BLaER1 (cell line): ENCODE data around the gene ATP2B2.

Experiments
- H3K27ac ChIP-seq: shearing (Covaris generic); formaldehyde crosslinking; 2 replicates; pipeline ENCODE4 v1.8.1; 2022
- H3K27me3 ChIP-seq: shearing (Covaris generic); formaldehyde crosslinking; 2 replicates; pipeline ENCODE4 v1.8.1; 2022
- H3K36me3 ChIP-seq: shearing (Covaris generic); formaldehyde crosslinking; 2 replicates; pipeline ENCODE4 v1.8.1; 2022
- H3K4me1 ChIP-seq: shearing (Covaris generic); formaldehyde crosslinking; 2 replicates; pipeline ENCODE4 v1.8.1; 2022
- H3K4me2 ChIP-seq: shearing (Covaris generic); formaldehyde crosslinking; 2 replicates; pipeline ENCODE4 v1.8.1; 2022
- H3K4me3 ChIP-seq: shearing (Covaris generic); formaldehyde crosslinking; 2 replicates; pipeline ENCODE4 v1.8.1; 2022
- H3K9ac ChIP-seq: shearing (Covaris generic); formaldehyde crosslinking; 2 replicates; pipeline ENCODE4 v1.8.1; 2022
- H3K9me3 ChIP-seq: shearing (Covaris generic); formaldehyde crosslinking; 2 replicates; pipeline ENCODE4 v1.8.1; 2022
- H4K20me1 ChIP-seq: shearing (Covaris generic); formaldehyde crosslinking; 2 replicates; pipeline ENCODE4 v1.8.1; 2022
- Cebpa-rat ChIP-seq: shearing (Covaris generic); IDR thresholded peaks from 2 replicates; pipeline ENCODE4 v1.8.1; 2022

ATP2B2 gene

DNA sequence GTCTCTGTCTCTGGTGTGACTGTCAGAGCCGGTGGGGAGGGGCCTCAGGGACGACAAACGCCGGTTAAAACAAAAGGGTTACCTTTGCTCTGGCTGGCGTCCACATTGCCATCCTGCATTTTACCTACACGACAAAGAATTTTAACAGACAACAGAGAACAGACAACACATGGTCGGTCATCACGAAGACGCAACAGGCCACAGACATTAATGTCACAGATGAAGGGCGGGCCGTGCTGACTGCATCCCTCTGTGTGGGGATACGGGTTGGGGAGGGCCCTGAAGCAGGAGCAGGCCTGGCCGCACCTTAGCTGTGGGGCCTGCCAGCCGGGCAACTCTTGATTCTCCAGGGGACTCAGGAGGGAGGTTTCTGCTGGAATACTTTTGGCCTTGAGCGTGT, 126.2 kb downstream of the ATP2B2 start:
- no peak for TF ChIP-seq Cebpa-rat
- Histone ChIP-seq H3K4me1 (peaks cover 85% of the 10 kb centered on the region), H3K27me3 (no peaks in the 10 kb centered on the region), H3K27ac (peak overlapping the region; percentile 75), H3K4me3 (no peak overlapping the region), H4K20me1 (no peaks in the 10 kb centered on the region), H3K9ac (0 out of 2 replicates have a peak overlapping the region, but pooled peaks have one; percentile 10), H3K9me3 (no peaks in the 10 kb centered on the region), H3K4me2 (peak overlapping the region; percentile 85), H3K36me3 (0 out of 2 replicates have a peak, but pooled peaks cover 5% of the 10 kb centered on the region)

DNA sequence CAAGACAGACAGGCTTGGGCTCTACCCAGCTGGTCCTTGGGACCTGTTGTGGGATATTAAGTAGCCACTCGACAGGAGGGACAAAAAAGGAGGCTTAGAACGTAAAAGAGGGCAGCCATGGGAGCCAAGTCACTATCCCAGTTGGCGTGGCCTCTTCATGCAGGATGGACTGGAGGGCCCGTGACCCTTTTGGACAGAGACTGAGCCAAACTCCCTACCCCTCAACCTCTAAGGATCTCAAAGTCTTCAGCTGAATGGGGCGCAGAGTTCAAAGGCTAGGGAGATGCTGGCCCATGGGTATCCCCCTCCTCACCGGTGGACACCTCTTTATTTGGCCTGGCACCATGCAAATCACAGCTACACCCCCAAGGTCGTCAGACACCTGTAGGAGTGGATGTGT, 126.6 kb downstream of the ATP2B2 start:
- Histone ChIP-seq H3K27me3 (no peaks in the 10 kb centered on the region), H3K4me1 (peaks cover 85% of the 10 kb centered on the region)
- TF ChIP-seq Cebpa-rat, result no peak

DNA sequence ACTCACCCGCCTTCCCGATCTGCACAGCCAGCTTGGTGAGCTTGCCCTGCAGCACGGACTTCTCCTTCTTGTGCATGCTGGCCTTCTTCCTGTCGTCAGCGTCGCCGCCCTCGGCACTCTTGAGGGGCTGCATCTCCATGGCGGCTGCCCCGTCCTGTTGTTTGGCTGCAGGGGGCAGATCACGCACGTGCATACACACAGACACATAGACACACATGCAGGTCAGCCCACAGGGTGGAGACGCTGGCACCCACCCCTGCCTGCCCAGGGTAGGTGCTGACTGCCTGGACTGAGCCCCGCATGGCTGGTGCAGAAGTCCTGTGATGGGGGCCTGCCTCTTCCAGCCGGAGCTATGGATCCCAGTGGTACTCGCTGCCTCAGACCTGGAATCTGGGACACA, 127.1 kb downstream of the ATP2B2 start:
- no peak overlapping the region for H3K4me3 ChIP-seq
- H3K27ac ChIP-seq, result peak overlapping the region; percentile 75
- no peak overlapping the region for H3K9ac ChIP-seq
- peak overlapping the region; percentile 85 for H3K4me2 ChIP-seq
- H4K20me1 ChIP-seq, result no peaks in the 10 kb centered on the region
- no peaks in the 10 kb centered on the region for H3K9me3 ChIP-seq
- no peaks in the 10 kb centered on the region for H3K36me3 ChIP-seq
- H3K4me1 ChIP-seq, result peaks cover 84% of the 10 kb centered on the region
- H3K27me3 ChIP-seq, result no peaks in the 10 kb centered on the region
- no peak for TF ChIP-seq Cebpa-rat

More for the DNA sequence above, 126.6 kb downstream of the ATP2B2 start:
- no peaks in the 10 kb centered on the region for H3K9me3 ChIP-seq
- peak overlapping the region; percentile 75 for H3K27ac ChIP-seq
- no peaks in the 10 kb centered on the region for H4K20me1 ChIP-seq
- peak overlapping the region; percentile 85 for H3K4me2 ChIP-seq
- H3K36me3 ChIP-seq, result 0 out of 2 replicates have a peak, but pooled peaks cover 1% of the 10 kb centered on the region
- no peak overlapping the region for H3K4me3 ChIP-seq
- H3K9ac ChIP-seq, result no peak overlapping the region

DNA sequence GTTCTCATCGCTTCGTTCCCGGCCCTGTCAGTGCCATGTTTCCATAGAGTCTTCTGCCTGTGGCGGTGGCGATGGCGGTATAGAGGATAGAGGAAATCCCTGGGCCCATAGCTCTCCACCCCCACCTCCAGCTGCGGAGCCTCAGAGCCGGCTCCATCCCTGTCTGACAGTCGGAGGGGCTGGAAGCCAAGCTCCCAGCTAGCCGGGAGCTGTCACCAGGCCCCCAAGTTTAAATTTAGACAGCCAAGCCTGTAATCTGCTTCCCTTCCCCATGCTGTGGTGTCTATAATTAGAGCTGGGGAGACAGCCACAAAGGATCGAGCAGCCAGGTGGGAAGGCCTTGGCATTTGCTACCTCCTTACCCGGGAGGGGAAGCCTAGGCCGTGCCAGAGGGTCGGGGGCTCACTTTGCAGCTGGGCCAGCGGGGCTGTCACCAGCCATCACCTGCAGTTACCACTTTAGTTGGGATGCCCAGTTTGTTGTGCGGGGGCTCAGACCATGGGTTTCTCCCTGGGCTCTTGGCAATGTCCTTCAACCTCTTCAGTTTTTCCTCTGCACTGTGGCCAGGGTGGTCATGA, 128.1 kb downstream of the ATP2B2 start:
- Histone ChIP-seq H3K4me2 (peak overlapping the region; percentile 85), H3K4me1 (peaks cover 91% of the 10 kb centered on the region), H3K9ac (peak overlapping the region; percentile 25; the same call in 1 of the 2 replicates), H3K27me3 (no peaks in the 10 kb centered on the region), H3K27ac (peak overlapping the region; percentile 75), H3K4me3 (no peak overlapping the region), H3K9me3 (no peaks in the 10 kb centered on the region), H4K20me1 (no peaks in the 10 kb centered on the region), H3K36me3 (no peaks in the 10 kb centered on the region)
- TF ChIP-seq Cebpa-rat, result no peak

DNA sequence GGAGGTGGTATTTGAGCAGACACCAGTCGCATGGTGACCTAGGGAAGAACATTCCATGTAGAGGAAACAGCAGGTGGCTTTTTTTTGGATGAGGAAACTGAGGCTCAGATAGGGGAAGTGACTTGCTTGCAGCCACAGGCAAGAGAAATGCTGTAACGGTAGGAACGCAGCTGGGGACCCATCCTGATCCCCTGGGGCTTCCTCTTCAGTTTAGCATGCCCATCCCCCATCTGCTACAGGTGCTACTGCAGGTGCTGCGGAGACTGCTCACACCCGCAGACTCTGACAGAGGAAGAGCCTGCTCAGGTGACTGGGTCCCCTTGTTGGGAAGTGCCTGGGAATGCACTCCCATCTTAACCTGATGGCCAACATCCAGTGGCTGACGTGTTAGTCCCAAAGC, 129.0 kb downstream of the ATP2B2 start:
- Histone ChIP-seq H4K20me1 (no peaks in the 10 kb centered on the region), H3K27me3 (no peaks in the 10 kb centered on the region), H3K9me3 (no peaks in the 10 kb centered on the region), H3K4me3 (0 out of 2 replicates have a peak overlapping the region, but pooled peaks have one; percentile 5), H3K9ac (peak overlapping the region; percentile 25; the same call in 1 of the 2 replicates), H3K4me2 (peak overlapping the region; percentile 85), H3K27ac (peak overlapping the region; percentile 75), H3K4me1 (peaks cover 96% of the 10 kb centered on the region), H3K36me3 (peaks cover 7% of the 10 kb centered on the region)
- no peak for TF ChIP-seq Cebpa-rat

DNA sequence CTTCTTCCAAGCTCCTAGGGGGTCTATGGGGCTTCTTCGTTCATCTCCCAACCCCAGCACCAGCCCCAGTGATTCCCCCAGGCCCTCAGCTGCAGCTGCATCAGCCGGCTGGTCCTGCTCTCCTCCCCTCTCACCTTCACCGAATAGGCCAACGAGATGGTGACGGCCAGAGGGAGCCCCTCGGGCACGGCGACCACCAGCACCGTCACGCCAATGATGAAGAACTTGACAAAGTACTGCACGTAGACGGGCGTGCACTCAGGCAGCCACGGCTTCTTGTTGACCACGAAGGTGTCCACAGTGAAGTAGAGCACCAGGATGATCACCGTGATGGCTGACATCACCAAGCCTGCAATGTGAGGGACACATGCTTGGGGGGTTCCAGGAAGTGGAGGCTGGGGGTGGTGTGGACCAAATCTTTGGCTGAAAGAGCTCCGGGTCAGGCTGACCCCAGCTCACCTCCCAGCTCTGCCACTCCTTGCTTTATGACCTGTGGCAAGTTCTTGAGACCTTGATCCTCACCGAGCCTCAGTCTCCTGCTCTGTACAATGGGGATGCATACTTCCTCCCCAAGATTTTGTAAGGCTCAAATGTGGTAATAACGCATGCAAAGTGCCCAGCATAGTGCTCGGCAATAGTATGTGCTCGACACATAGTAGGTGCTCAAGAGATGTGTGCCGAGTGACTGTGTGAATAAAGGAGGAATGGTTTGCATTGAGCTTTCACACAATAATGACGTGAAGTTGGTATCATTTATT, 129.9 kb downstream of the ATP2B2 start:
- no peaks in the 10 kb centered on the region for H4K20me1 ChIP-seq
- no peaks in the 10 kb centered on the region for H3K9me3 ChIP-seq
- H3K27me3 ChIP-seq, result no peaks in the 10 kb centered on the region
- H3K4me3 ChIP-seq, result 0 out of 2 replicates have a peak overlapping the region, but pooled peaks have one; percentile 8
- peak overlapping the region; percentile 23; the same call in 1 of the 2 replicates for H3K9ac ChIP-seq
- H3K27ac ChIP-seq, result peak overlapping the region; percentile 75
- no peak for TF ChIP-seq Cebpa-rat
- peak overlapping the region; percentile 85 for H3K4me2 ChIP-seq
- peaks cover 99% of the 10 kb centered on the region for H3K4me1 ChIP-seq
- H3K36me3 ChIP-seq, result peaks cover 10% of the 10 kb centered on the region

DNA sequence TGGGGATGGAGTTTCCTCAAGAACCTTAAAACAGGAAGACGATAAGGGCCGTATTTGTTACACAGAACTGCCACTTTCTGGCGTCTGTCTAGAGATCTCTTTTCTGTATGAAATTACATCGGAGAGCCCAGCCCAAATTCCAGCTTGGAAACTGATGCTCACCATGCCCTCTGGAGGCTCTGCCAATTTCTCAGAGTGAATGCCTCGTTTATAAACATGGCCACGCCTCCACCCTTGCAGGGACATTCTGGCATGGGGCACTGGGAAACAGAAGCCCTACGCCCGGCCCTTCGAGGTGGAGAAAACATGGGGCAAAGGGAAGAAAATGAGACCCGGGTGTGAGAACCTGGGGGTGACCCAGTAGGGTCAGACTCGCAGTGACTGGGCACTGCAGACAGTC, 131.1 kb downstream of the ATP2B2 start:
- Histone ChIP-seq H3K4me1 (peaks cover 99% of the 10 kb centered on the region), H3K4me2 (peak overlapping the region; percentile 85), H3K4me3 (no peak overlapping the region), H3K9ac (peak overlapping the region; percentile 23; the same call in 1 of the 2 replicates), H3K9me3 (no peaks in the 10 kb centered on the region), H3K27ac (peak overlapping the region; percentile 75), H4K20me1 (no peaks in the 10 kb centered on the region), H3K27me3 (no peaks in the 10 kb centered on the region), H3K36me3 (peaks cover 10% of the 10 kb centered on the region)
- TF ChIP-seq Cebpa-rat, result no peak

DNA sequence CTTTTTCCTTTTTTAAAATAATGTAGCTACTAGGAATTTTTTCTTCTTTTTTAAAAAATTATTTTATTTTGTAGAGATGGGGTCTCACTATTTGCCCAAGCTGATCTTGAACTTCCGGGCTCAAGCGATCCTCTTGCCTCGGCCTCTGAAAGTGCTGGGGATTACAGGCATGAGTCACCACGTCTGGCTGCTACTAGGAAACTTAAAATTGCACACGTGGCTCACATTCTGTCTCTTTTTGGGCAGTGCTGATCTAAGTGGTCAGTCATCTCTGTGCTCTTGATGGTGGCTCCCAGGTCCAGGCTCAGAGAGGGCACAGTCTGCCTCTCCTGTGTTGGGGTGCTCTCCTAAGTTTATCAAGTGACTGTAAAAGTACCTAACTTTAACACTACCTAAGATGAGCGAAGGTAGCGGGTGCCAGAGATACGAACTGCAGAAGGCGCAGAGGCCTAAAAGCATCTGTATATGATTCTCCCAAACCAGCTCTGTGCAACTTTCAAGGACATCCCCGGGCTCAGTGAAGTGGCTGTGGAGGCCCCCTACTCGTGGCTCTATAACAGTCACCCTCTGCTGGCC, 131.6 kb downstream of the ATP2B2 start:
- H3K27me3 ChIP-seq, result no peaks in the 10 kb centered on the region
- H3K4me1 ChIP-seq, result peaks cover 99% of the 10 kb centered on the region
- H3K4me2 ChIP-seq, result peak overlapping the region; percentile 85
- H3K4me3 ChIP-seq, result no peak overlapping the region
- H3K9ac ChIP-seq, result peak overlapping the region; percentile 23; the same call in 1 of the 2 replicates
- H3K9me3 ChIP-seq, result no peaks in the 10 kb centered on the region
- no peaks in the 10 kb centered on the region for H4K20me1 ChIP-seq
- peaks cover 13% of the 10 kb centered on the region for H3K36me3 ChIP-seq
- no peak for TF ChIP-seq Cebpa-rat
- peak overlapping the region; percentile 75 for H3K27ac ChIP-seq

DNA sequence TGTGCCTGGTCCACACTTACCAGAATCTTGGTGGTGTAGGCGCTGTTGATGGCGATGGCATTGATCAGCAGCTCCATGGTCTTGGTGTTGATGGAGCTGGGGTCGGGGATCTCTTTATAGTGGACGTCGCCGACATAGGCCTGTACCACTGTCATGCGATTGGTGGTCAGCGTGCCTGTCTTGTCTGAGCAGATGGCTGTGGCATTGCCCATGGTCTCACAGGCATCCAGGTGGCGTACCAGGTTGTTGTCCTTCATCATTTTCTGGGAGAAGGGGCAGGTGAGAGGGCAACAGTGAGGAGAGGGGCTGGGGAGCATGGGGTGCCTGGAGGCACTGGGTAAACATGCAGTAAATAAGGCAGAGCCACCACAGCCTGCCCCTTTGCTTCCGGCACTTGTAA, 133.6 kb downstream of the ATP2B2 start:
- Histone ChIP-seq H4K20me1 (no peaks in the 10 kb centered on the region), H3K27ac (peak overlapping the region; percentile 81), H3K9ac (no peak overlapping the region), H3K4me1 (peaks cover 99% of the 10 kb centered on the region), H3K36me3 (peaks cover 26% of the 10 kb centered on the region), H3K4me3 (no peak overlapping the region), H3K27me3 (no peaks in the 10 kb centered on the region), H3K4me2 (peak overlapping the region; percentile 77), H3K9me3 (no peaks in the 10 kb centered on the region)
- TF ChIP-seq Cebpa-rat, result no peak

DNA sequence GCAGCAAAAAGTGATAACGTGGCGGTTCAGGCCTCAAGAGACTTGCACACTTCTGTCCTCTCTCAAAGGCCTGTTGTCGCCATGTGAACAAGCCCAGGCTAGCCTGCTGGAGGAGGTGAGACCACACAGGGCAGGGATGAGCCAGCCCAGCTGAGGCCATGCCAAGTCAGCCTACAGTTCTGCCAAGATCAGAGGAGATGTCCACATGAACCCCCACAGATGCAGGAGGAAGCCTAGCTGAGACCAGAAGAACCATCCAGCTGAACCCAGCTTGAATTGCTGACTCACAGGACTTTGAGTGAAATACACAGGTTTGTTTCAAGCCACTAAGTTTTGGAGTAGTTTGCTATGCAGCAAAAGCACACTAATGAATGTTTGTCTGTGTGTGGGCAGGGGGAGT, 134.2 kb downstream of the ATP2B2 start:
- Histone ChIP-seq H3K4me1 (peaks cover 99% of the 10 kb centered on the region), H3K9ac (peak overlapping the region; percentile 44; the same call in 1 of the 2 replicates), H3K4me2 (peak overlapping the region; percentile 77), H4K20me1 (no peaks in the 10 kb centered on the region), H3K27me3 (no peaks in the 10 kb centered on the region), H3K4me3 (peak overlapping the region; percentile 13), H3K9me3 (no peaks in the 10 kb centered on the region), H3K27ac (peak overlapping the region; percentile 81), H3K36me3 (peaks cover 26% of the 10 kb centered on the region)
- TF ChIP-seq Cebpa-rat, result no peak
